ENCODE data around the gene DIAPH2. TPM values are rescaled to one million over a fixed set of nuclear protein-coding genes. Genes with fewer than 3 reads are reported as not detected.

Gene DIAPH2
- total RNA-seq, 4 donors from 2014 or later: 10.3 to 36.6 (median 17.9) TPM

GRCh38 chrX:97471071-97471470 lies 786.4 kb downstream of the DIAPH2 start:
- Histone ChIP-seq H3K9me3 (no peaks in the 10 kb centered on the region), H3K4me3 (no peak overlapping the region), H3K27me3 (no peaks in the 10 kb centered on the region), H3K27ac (no peak overlapping the region), H3K36me3 (no peaks in the 10 kb centered on the region), H3K4me1 (no peaks in the 10 kb centered on the region)
- intact Hi-C loops (cut with DNase I): no loop called here
- DNase-seq: no peak
- WGBS, 2 donors: 95 to 98% methylated on average over 4 to 5 of the region's 6 CpGs
- TF ChIP-seq POLR2A (IDR thresholded peaks at IDR 0.05): no peak
- TF ChIP-seq, protein P1, sequence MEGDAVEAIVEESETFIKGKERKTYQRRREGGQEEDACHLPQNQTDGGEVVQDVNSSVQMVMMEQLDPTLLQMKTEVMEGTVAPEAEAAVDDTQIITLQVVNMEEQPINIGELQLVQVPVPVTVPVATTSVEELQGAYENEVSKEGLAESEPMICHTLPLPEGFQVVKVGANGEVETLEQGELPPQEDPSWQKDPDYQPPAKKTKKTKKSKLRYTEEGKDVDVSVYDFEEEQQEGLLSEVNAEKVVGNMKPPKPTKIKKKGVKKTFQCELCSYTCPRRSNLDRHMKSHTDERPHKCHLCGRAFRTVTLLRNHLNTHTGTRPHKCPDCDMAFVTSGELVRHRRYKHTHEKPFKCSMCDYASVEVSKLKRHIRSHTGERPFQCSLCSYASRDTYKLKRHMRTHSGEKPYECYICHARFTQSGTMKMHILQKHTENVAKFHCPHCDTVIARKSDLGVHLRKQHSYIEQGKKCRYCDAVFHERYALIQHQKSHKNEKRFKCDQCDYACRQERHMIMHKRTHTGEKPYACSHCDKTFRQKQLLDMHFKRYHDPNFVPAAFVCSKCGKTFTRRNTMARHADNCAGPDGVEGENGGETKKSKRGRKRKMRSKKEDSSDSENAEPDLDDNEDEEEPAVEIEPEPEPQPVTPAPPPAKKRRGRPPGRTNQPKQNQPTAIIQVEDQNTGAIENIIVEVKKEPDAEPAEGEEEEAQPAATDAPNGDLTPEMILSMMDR (IDR thresholded peaks at IDR 0.05): no peak

DNA sequence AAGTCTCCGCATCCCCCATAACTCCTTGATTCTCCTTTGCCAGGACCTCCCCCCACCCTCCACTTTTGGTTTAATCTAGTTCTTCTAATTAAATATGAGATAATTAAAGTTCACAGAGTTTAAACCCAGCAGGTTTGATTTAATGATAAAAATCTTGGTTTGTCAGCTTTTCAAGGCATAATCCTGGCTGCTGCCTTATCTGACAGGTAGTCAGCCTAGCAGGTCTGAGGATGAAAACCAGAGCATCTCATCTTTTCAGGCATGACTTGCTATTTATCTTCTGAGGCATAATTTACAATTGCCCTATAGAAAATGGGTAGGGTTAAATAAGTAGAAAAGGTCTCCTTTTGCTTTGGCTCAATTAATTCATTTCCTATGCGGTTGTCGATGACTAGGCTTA lies 790.3 kb downstream of the DIAPH2 start:
- Histone ChIP-seq H3K27ac (no peak overlapping the region), H3K27me3 (no peaks in the 10 kb centered on the region), H3K4me1 (no peaks in the 10 kb centered on the region), H3K9me3 (no peaks in the 10 kb centered on the region), H3K4me3 (no peak overlapping the region), H3K36me3 (no peaks in the 10 kb centered on the region)
- WGBS, 2 donors: 96 to 99% methylated on average over 3 of the region's 3 CpGs
- TF ChIP-seq, protein P1 (IDR thresholded peaks at IDR 0.05): no peak
- no peak for TF ChIP-seq POLR2A (IDR thresholded peaks at IDR 0.05)
- no peak for DNase-seq
- intact Hi-C loops (cut with DNase I): no loop called here

- Histone ChIP-seq H3K27ac (no peak overlapping the region), H3K4me3 (no peak overlapping the region), H3K36me3 (no peaks in the 10 kb centered on the region), H3K9me3 (no peaks in the 10 kb centered on the region), H3K27me3 (no peaks in the 10 kb centered on the region), H3K4me1 (no peaks in the 10 kb centered on the region)
- intact Hi-C loops (cut with DNase I): no loop called here
- WGBS, 2 donors: 45 to 89% methylated on average over 2 to 3 of the region's 3 CpGs
- no peak for DNase-seq
- TF ChIP-seq POLR2A (IDR thresholded peaks at IDR 0.05): no peak
- TF ChIP-seq, protein P1 (IDR thresholded peaks at IDR 0.05): no peak
Measured at GRCh38 chrX:97479106-97479890, 794.7 kb downstream of the DIAPH2 start.

DNA sequence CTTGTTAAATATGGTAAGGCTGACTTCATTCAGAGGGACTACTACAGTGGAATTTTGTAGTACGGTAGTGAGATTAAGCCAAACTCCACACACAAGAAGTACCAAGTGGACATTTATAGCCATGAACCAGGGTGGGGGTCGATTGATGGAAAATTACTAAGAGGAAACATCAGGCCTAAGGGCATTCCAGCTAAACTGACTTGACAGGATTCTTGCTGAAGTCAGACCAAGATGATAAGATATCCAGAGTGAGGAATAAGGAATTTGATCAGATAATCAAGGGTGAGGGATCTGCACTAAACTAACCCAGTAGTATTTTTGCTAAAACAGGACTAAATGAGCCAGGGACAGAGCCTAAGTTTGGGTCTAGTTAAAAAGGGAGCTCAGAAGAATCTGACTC lies 796.6 kb downstream of the DIAPH2 start:
- DNase-seq: no peak
- H3K27ac ChIP-seq: no peak overlapping the region
- no peak for TF ChIP-seq POLR2A (IDR thresholded peaks at IDR 0.05)
- TF ChIP-seq, protein P1 (IDR thresholded peaks at IDR 0.05): no peak
- intact Hi-C loops (cut with DNase I): no loop called here
- H3K27me3 ChIP-seq: no peaks in the 10 kb centered on the region
- 57 to 77% methylated on average over 2 of the region's 2 CpGs for WGBS, 2 donors
- H3K36me3 ChIP-seq: no peaks in the 10 kb centered on the region
- H3K4me3 ChIP-seq: no peak overlapping the region
- H3K4me1 ChIP-seq: no peaks in the 10 kb centered on the region
- no peaks in the 10 kb centered on the region for H3K9me3 ChIP-seq

GRCh38 chrX:97482666-97483300 lies 798.1 kb downstream of the DIAPH2 start:
- Histone ChIP-seq H3K4me3 (no peak overlapping the region), H3K36me3 (no peaks in the 10 kb centered on the region), H3K9me3 (no peaks in the 10 kb centered on the region), H3K27ac (no peak overlapping the region), H3K27me3 (no peaks in the 10 kb centered on the region), H3K4me1 (no peaks in the 10 kb centered on the region)
- intact Hi-C loops (cut with DNase I): no loop called here
- DNase-seq: no peak
- 53 to 92% methylated on average over 1 of the region's 1 CpG for WGBS, 2 donors
- TF ChIP-seq, protein P1 (IDR thresholded peaks at IDR 0.05): no peak
- no peak for TF ChIP-seq POLR2A (IDR thresholded peaks at IDR 0.05)

All from esophagus squamous epithelium (tissue), 5 donors.